B cell (primary cell): ENCODE results near the gene THSD7B. TPM values are rescaled to one million over a fixed set of nuclear protein-coding genes. Genes with fewer than 3 reads are reported as not detected.

ENCODE experiments used
- ATAC-seq: fragments of 200-7000 bp; cut with Tn5 transposase; one replicate; pipeline ENCODE4 v1.10.0; 2021; ENCODE audit warnings: low read depth, mild to moderate bottlenecking, moderate number of reproducible peaks, moderate library complexity
- CTCF ChIA-PET: fragments of 350-600 bp; sonication (Branson Sonifier 250); formaldehyde crosslinking; loops from one replicate; lab custom pipeline; 2021; ENCODE audit warnings: antibody characterized with exemption, inconsistent platforms; lab: Charles Lee
- POLR2A ChIA-PET: fragments of 350-600 bp; sonication (Branson Sonifier 250); formaldehyde crosslinking; loops from one replicate; lab custom pipeline; 2021; ENCODE audit warnings: antibody characterized with exemption; lab: Charles Lee
- DNase-seq: peaks from one replicate; pipeline ENCODE4 v3.0.0; 2013
- H2AFZ ChIP-seq: 2 replicates; pipeline ENCODE4 v1.6.1; 2012; ENCODE audit warnings: mild to moderate bottlenecking, low read depth, low read length; ENCODE audit not compliant: insufficient read depth, poor library complexity, severe bottlenecking
- H3K27ac ChIP-seq, 2 donors: 1 replicate in 1 of 2; 2 replicates in 1 of 2; pipeline ENCODE4 v1.5.1; 2012 to 2013; ENCODE audit warnings: low read length in 2 of 2, mild to moderate bottlenecking in 2 of 2, moderate library complexity in 1 of 2
- H3K27me3 ChIP-seq, 4 experiments: fragments of 200-600 bp in 1 of 4; sonication (generic) in 1 of 4; replicated peaks in 1 of 4; 1 replicate in 2 of 4; 2 replicates in 2 of 4; pipeline versions ENCODE4 v1.6.1 to v1.7.0; 2013 to 2016; ENCODE audit warnings: low read length in 3 of 4, mild to moderate bottlenecking in 2 of 4, mixed read lengths in 1 of 4, moderate library complexity in 1 of 4; ENCODE audit not compliant: insufficient read depth in 4 of 4, control insufficient read depth in 3 of 4; ENCODE audit errors: control extremely low read depth in 1 of 4
- H3K36me3 ChIP-seq, 2 experiments: replicated peaks in 1 of 2; 1 replicate in 1 of 2; 2 replicates in 1 of 2; pipeline versions ENCODE4 v1.6.1 to v1.7.1; 2013; ENCODE audit warnings: low read length in 1 of 2; ENCODE audit not compliant: insufficient read depth in 2 of 2, control insufficient read depth in 1 of 2; ENCODE audit errors: control extremely low read depth in 1 of 2, extremely low read depth in 1 of 2
- H3K4me1 ChIP-seq, 2 donors: fragments of 200-600 bp in 1 of 2; sonication (generic) in 1 of 2; 1 replicate in 1 of 2; 2 replicates in 1 of 2; pipeline versions ENCODE4 v1.5.1 to v1.6.1; 2013 to 2017; ENCODE audit warnings: low read length in 2 of 2; ENCODE audit not compliant: control insufficient read depth in 2 of 2, insufficient read depth in 2 of 2
- H3K4me2 ChIP-seq: replicated peaks from 2 replicates; pipeline ENCODE3; 2012; ENCODE audit warnings: mild to moderate bottlenecking, low read depth, low read length; ENCODE audit not compliant: poor library complexity, severe bottlenecking
- H3K4me3 ChIP-seq, 5 experiments: fragments of 200-600 bp in 1 of 5; sonication (generic) in 1 of 5; 1 replicate in 3 of 5; 2 replicates in 2 of 5; pipeline versions ENCODE4 v1.5.1 to v1.7.0; 2011 to 2016; ENCODE audit warnings: low read length in 4 of 5, mild to moderate bottlenecking in 4 of 5, low read depth in 2 of 5, control low read depth in 1 of 5, moderate library complexity in 1 of 5; ENCODE audit not compliant: insufficient read depth in 1 of 5; ENCODE audit errors: control extremely low read depth in 1 of 5, extremely low read depth in 1 of 5
- H3K79me2 ChIP-seq: fragments of 200-600 bp; sonication (generic); one replicate; pipeline ENCODE4 v1.6.0; 2016; ENCODE audit warnings: low read length; ENCODE audit not compliant: control insufficient read depth, insufficient read depth
- H3K9ac ChIP-seq: fragments of 200-600 bp; sonication (generic); 2 replicates; pipeline ENCODE4 v1.6.1; 2017; ENCODE audit warnings: mild to moderate bottlenecking, low read length, moderate library complexity
- H3K9me3 ChIP-seq, 3 donors: one replicate each; pipeline versions ENCODE4 v1.6.1 to v1.7.1; 2013; ENCODE audit warnings: low read length in 2 of 3; ENCODE audit not compliant: control insufficient read depth in 2 of 3, insufficient read depth in 1 of 3; ENCODE audit errors: control extremely low read depth in 1 of 3
- H4K20me1 ChIP-seq: 2 replicates; pipeline ENCODE4 v1.6.0; 2012; ENCODE audit warnings: mild to moderate bottlenecking, low read length; ENCODE audit not compliant: insufficient read depth, control insufficient read depth, poor library complexity, severe bottlenecking
- H3K27ac Mint-ChIP-seq: one replicate; pipeline ENCODE4 v1.8.0; 2021; ENCODE audit warnings: mixed read lengths
- H3K27me3 Mint-ChIP-seq: one replicate; pipeline ENCODE4 v1.8.0; 2021; ENCODE audit warnings: mixed read lengths
- H3K4me1 Mint-ChIP-seq: one replicate; pipeline ENCODE4 v1.8.0; 2021; ENCODE audit warnings: mixed read lengths
- H3K4me3 Mint-ChIP-seq: one replicate; pipeline ENCODE4 v1.8.0; 2021; ENCODE audit warnings: mixed read lengths
- H3K9me3 Mint-ChIP-seq: one replicate; pipeline ENCODE4 v1.8.0; 2022; ENCODE audit warnings: mixed read lengths; ENCODE audit not compliant: insufficient read depth
- CTCF ChIP-seq: fragments of 200-600 bp; IDR thresholded peaks from one replicate; pipeline ENCODE4 v1.8.0; 2022; ENCODE audit warnings: antibody characterized with exemption, mild to moderate bottlenecking
- EZH2 ChIP-seq: IDR thresholded peaks from 2 replicates; pipeline ENCODE4 v1.6.1; 2012; ENCODE audit warnings: borderline replicate concordance, low read depth, mild to moderate bottlenecking, moderate library complexity, low read length; ENCODE audit not compliant: insufficient read depth, poor library complexity, severe bottlenecking
- WGBS: methylation state at CpG from one replicate; pipeline ENCODE4 v1.1.5; 2013; ENCODE audit warnings: missing lambda C conversion rate; ENCODE audit not compliant: insufficient coverage; 5-methylcytosine and 5-hydroxymethylcytosine counted together
- intact Hi-C: fragments of 100-400 bp; cut with micrococcal nuclease; formaldehyde crosslinking; loops from one replicate; pipeline ENCODE4 v1.10.0; 2022
- polyA plus RNA-seq: library from polyadenylated mRNA; depleted of rRNA; stranded (reverse); fragments of >200 nt; gene quantifications from 2 replicates; pipeline ENCODE4 v1.2.3, GENCODE V29; 2012
- total RNA-seq, 2 donors: library from RNA; stranded (reverse); fragments of 120-200 nt in 1 of 2; gene quantifications; 1 replicate in 1 of 2; 2 replicates in 1 of 2; pipeline versions ENCODE4 v1.2.3 to v1.2.4, GENCODE V29; 2013 to 2022

Gene THSD7B
- total and polyA plus RNA-seq, 2 donors (not counting 1 experiment from before 2014, with no cell fraction given) = 0.76 TPM; not detected in 1

- Histone ChIP-seq H3K27ac (no peak overlapping the region), H3K79me2 (no peaks in the 10 kb centered on the region), H4K20me1 (no peaks in the 10 kb centered on the region), H3K27me3 (no peaks in the 10 kb centered on the region), H3K36me3 (no peaks in the 10 kb centered on the region), H3K9me3 (no peaks in the 10 kb centered on the region), H3K4me1 (no peaks in the 10 kb centered on the region), H3K4me2 (no peak overlapping the region), H3K4me3 (no peak overlapping the region), H3K9ac (no peak overlapping the region), H2AFZ (no peak overlapping the region)
- Mint-ChIP-seq H3K27ac (no peak overlapping the region), H3K27me3 (no peaks in the 10 kb centered on the region), H3K9me3 (peaks cover 4% of the 10 kb centered on the region), H3K4me1 (no peaks in the 10 kb centered on the region), H3K4me3 (no peak overlapping the region)
- no peak for ATAC-seq
- ChIA-PET CTCF (no interaction called here), POLR2A (no interaction called here)
- no peak for TF ChIP-seq CTCF
- no peak for TF ChIP-seq EZH2
- no CpG with 5 or more reads among the region's 1 CpG for WGBS
- no peak for DNase-seq
- intact Hi-C loops = no loop called here
These were observed 125.8 kb downstream of the THSD7B start for GRCh38 chr2:136891100-136891499.

DNA sequence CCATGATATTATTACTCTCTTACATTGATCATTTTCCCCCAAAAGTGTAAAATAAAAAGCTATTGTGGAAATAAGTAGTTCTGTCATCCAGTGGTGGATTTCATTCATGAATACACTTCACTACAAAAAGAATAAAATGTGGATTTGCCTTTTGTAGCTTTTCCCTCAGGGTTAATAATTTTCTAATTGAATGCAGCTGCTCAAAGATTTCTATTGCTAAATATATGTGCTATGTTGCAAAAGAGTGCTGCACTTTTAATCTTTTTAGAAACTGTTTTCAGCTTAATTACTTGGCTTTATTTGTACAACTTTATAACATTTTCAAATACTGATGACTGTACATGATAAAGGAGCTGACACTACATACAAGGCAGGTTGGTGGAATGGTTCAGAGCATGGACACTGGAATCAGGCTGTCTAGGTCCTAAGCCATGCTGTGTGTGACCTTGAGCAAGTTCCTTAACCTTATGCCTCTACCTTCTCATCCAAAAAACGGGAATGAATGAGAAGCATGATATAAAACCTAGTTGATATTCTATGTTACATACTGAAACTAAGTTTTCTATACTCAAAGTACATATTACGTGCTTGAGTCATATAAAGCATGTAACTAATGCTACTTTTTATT is 128.8 kb downstream of the THSD7B start:
- Histone ChIP-seq H4K20me1 (no peaks in the 10 kb centered on the region), H3K27ac (no peak overlapping the region), H3K4me2 (no peak overlapping the region), H3K36me3 (no peaks in the 10 kb centered on the region), H3K9me3 (no peaks in the 10 kb centered on the region), H3K79me2 (no peaks in the 10 kb centered on the region), H3K9ac (no peak overlapping the region), H3K4me1 (no peaks in the 10 kb centered on the region), H3K4me3 (no peak overlapping the region), H2AFZ (no peak overlapping the region), H3K27me3 (no peaks in the 10 kb centered on the region)
- Mint-ChIP-seq H3K9me3 (no peaks in the 10 kb centered on the region), H3K4me3 (no peak overlapping the region), H3K27ac (no peak overlapping the region), H3K27me3 (no peaks in the 10 kb centered on the region), H3K4me1 (no peaks in the 10 kb centered on the region)
- no CpG with 5 or more reads among the region's 2 CpGs for WGBS
- CTCF ChIA-PET = no interaction called here
- DNase-seq (no peak), ATAC-seq (no peak)
- intact Hi-C loops = no loop called here
- POLR2A ChIA-PET = no interaction called here
- TF ChIP-seq CTCF = no peak
- no peak for TF ChIP-seq EZH2
